T-helper 17 cell (primary cell): ENCODE data around the gene IPP. TPM values are rescaled to one million over a fixed set of nuclear protein-coding genes. Genes with fewer than 3 reads are reported as not detected.
"Not testable (repeated sequence)": the region's sequence is repeated elsewhere in the genome, so short reads cannot be mapped to it uniquely, and the experiment has no call there.

Source experiments
- ATAC-seq: fragments of 150-1000 bp; cut with Tn5 transposase; 2 replicates; pipeline ENCODE4 v1.10.0; 2021; ENCODE audit warnings: mild to moderate bottlenecking, moderate library complexity
- DNase-seq, 3 donors: peaks; one replicate each; pipeline versions ENCODE4 v3.0.0 to v3.0.0-alpha.2; 2020 to 2021
- H3K9me3 ChIP-seq: one replicate; pipeline ENCODE4 v1.7.0; 2013; ENCODE audit warnings: low read length, mild to moderate bottlenecking; ENCODE audit not compliant: control insufficient read depth, poor library complexity, severe bottlenecking
- H3K27ac Mint-ChIP-seq: one replicate; pipeline ENCODE4 v1.8.0; 2022; ENCODE audit warnings: mild to moderate bottlenecking, moderate library complexity, mixed read lengths
- H3K27me3 Mint-ChIP-seq: one replicate; pipeline ENCODE4 v1.8.0; 2022; ENCODE audit warnings: mixed read lengths
- H3K36me3 Mint-ChIP-seq: one replicate; pipeline ENCODE4 v1.8.0; 2022; ENCODE audit warnings: low read depth, mixed read lengths
- H3K4me1 Mint-ChIP-seq: one replicate; pipeline ENCODE4 v1.8.0; 2022; ENCODE audit warnings: mild to moderate bottlenecking, mixed read lengths
- H3K4me3 Mint-ChIP-seq: one replicate; pipeline ENCODE4 v1.8.0; 2022; ENCODE audit warnings: mild to moderate bottlenecking, moderate library complexity, mixed read lengths
- total RNA-seq, 4 donors: library from RNA in 2 of 4; stranded (reverse) in 2 of 4; gene quantifications; one replicate each; pipeline ENCODE4 v1.2.3 and lab custom pipeline; 2022 to 2026

The IPP gene
- total RNA-seq, 2 donors from 2014 or later: 6.7 to 7.6 TPM

- no peak for ATAC-seq
- no peaks in the 10 kb centered on the region for H3K4me1 Mint-ChIP-seq
- no peak overlapping the region for H3K27ac Mint-ChIP-seq
- no peak for DNase-seq
- no peaks in the 10 kb centered on the region for H3K27me3 Mint-ChIP-seq
- no peak overlapping the region for H3K4me3 Mint-ChIP-seq
- no peaks in the 10 kb centered on the region for H3K36me3 Mint-ChIP-seq
- H3K9me3 ChIP-seq: no peaks in the 10 kb centered on the region
Observed at GRCh38 chr1:45723248-45723930, 27.1 kb downstream of the IPP start.

GRCh38 chr1:45722809-45723208 lies 27.6 kb downstream of the IPP start:
- Mint-ChIP-seq H3K27ac (no peak overlapping the region), H3K36me3 (no peaks in the 10 kb centered on the region), H3K4me3 (no peak overlapping the region), H3K27me3 (no peaks in the 10 kb centered on the region), H3K4me1 (no peaks in the 10 kb centered on the region)
- H3K9me3 ChIP-seq: no peaks in the 10 kb centered on the region
- DNase-seq (no peak), ATAC-seq (no peak)

GRCh38 chr1:45721207-45721606 lies 29.2 kb downstream of the IPP start:
- no peak overlapping the region for H3K4me3 Mint-ChIP-seq
- DNase-seq: no peak
- H3K4me1 Mint-ChIP-seq: no peaks in the 10 kb centered on the region
- no peak for ATAC-seq
- H3K27me3 Mint-ChIP-seq: no peaks in the 10 kb centered on the region
- no peak overlapping the region for H3K27ac Mint-ChIP-seq
- H3K36me3 Mint-ChIP-seq: no peaks in the 10 kb centered on the region
- no peaks in the 10 kb centered on the region for H3K9me3 ChIP-seq

- H3K27ac Mint-ChIP-seq: no peak overlapping the region
- H3K4me3 Mint-ChIP-seq: no peak overlapping the region
- H3K9me3 ChIP-seq: no peaks in the 10 kb centered on the region
- DNase-seq: no peak
- no peaks in the 10 kb centered on the region for H3K27me3 Mint-ChIP-seq
- no peaks in the 10 kb centered on the region for H3K4me1 Mint-ChIP-seq
- ATAC-seq: no peak
- no peaks in the 10 kb centered on the region for H3K36me3 Mint-ChIP-seq
Observed at GRCh38 chr1:45718289-45718688, 32.2 kb downstream of the IPP start.

- H3K36me3 Mint-ChIP-seq, H3K9me3 ChIP-seq, H3K27me3 Mint-ChIP-seq, H3K4me3 Mint-ChIP-seq, DNase-seq, H3K4me1 Mint-ChIP-seq, ATAC-seq, H3K27ac Mint-ChIP-seq: not testable (repeated sequence)
Observed at GRCh38 chr1:45717386-45717785, 33.1 kb downstream of the IPP start.

- Mint-ChIP-seq H3K27me3 (no peaks in the 10 kb centered on the region), H3K36me3 (peaks cover 1% of the 10 kb centered on the region), H3K4me3 (no peak overlapping the region), H3K27ac (no peak overlapping the region), H3K4me1 (no peaks in the 10 kb centered on the region)
- H3K9me3 ChIP-seq: no peaks in the 10 kb centered on the region
- no peak for ATAC-seq
- no peak for DNase-seq
Observed at GRCh38 chr1:45716700-45717099, 33.8 kb downstream of the IPP start.

GRCh38 chr1:45713711-45714110 lies 36.7 kb downstream of the IPP start:
- H3K4me1 Mint-ChIP-seq: no peaks in the 10 kb centered on the region
- no peaks in the 10 kb centered on the region for H3K9me3 ChIP-seq
- no peaks in the 10 kb centered on the region for H3K27me3 Mint-ChIP-seq
- no peak overlapping the region for H3K4me3 Mint-ChIP-seq
- DNase-seq (no peak), ATAC-seq (no peak)
- H3K27ac Mint-ChIP-seq: no peak overlapping the region
- peaks cover 2% of the 10 kb centered on the region for H3K36me3 Mint-ChIP-seq

- DNase-seq (no peak), ATAC-seq (no peak)
- no peaks in the 10 kb centered on the region for H3K9me3 ChIP-seq
- Mint-ChIP-seq H3K4me1 (peaks cover 3% of the 10 kb centered on the region), H3K4me3 (no peak overlapping the region), H3K27me3 (no peaks in the 10 kb centered on the region), H3K36me3 (peaks cover 2% of the 10 kb centered on the region), H3K27ac (no peak overlapping the region)
Observed at GRCh38 chr1:45704637-45705036, 45.8 kb downstream of the IPP start.

GRCh38 chr1:45694823-45695222 lies 55.6 kb downstream of the IPP start:
- Mint-ChIP-seq H3K36me3 (peaks cover 2% of the 10 kb centered on the region), H3K27me3 (no peaks in the 10 kb centered on the region), H3K27ac (no peak overlapping the region), H3K4me3 (no peak overlapping the region), H3K4me1 (peaks cover 6% of the 10 kb centered on the region)
- no peaks in the 10 kb centered on the region for H3K9me3 ChIP-seq
- DNase-seq (no peak), ATAC-seq (no peak)

- H3K36me3 Mint-ChIP-seq, H3K27me3 Mint-ChIP-seq, DNase-seq, H3K27ac Mint-ChIP-seq, H3K9me3 ChIP-seq, ATAC-seq, H3K4me3 Mint-ChIP-seq, H3K4me1 Mint-ChIP-seq: not testable (repeated sequence)
Observed at GRCh38 chr1:45693811-45694210, 56.6 kb downstream of the IPP start.

- Mint-ChIP-seq H3K4me1 (peaks cover 30% of the 10 kb centered on the region), H3K36me3 (peaks cover 4% of the 10 kb centered on the region), H3K27ac (peak within 1 kb of the TSS; percentile 98), H3K27me3 (no peaks in the 10 kb centered on the region), H3K4me3 (peak within 1 kb of the TSS; percentile 99)
- no peaks in the 10 kb centered on the region for H3K9me3 ChIP-seq
- ATAC-seq (no peak), DNase-seq (peak; percentile 39 to 62 (median 57))
Observed at GRCh38 chr1:45687754-45688740, 62.4 kb downstream of the IPP start, which contains the start of gene TMEM69. TMEM69 (plus strand) TSS chr1:45688181; CDS start chr1:45691069, 2,888 bp downstream.

- ATAC-seq (peak; percentile 85), DNase-seq (peak; percentile 93 to 96 (median 93))
- Mint-ChIP-seq H3K27ac (peak overlapping the region; percentile 98), H3K4me3 (peak overlapping the region; percentile 99), H3K36me3 (peaks cover 4% of the 10 kb centered on the region), H3K27me3 (no peaks in the 10 kb centered on the region), H3K4me1 (peaks cover 34% of the 10 kb centered on the region)
- H3K9me3 ChIP-seq: no peaks in the 10 kb centered on the region
Observed at GRCh38 chr1:45687014-45687753, 63.3 kb downstream of the IPP start.
